Endothelial cell of umbilical vein (primary cell): Measurements from ENCODE around the gene SRP9. TPM values are rescaled to one million over a fixed set of nuclear protein-coding genes. Genes with fewer than 3 reads are reported as not detected.

Experiments
- BruUV-seq: library from RNA; stranded (reverse); fragments of 400-500 nt; replicated peaks from 2 replicates; lab custom pipeline; 2021; lab: Mats Ljungman, UMichigan
- CTCF ChIA-PET: fragments of 300-600, 350-600 bp; sonication (Branson Sonifier 250); formaldehyde crosslinking; loops from one replicate; lab custom pipeline; 2021; ENCODE audit warnings: antibody characterized with exemption, inconsistent platforms; lab: Charles Lee
- POLR2A ChIA-PET: fragments of 300-600, 350-600 bp; sonication (Branson Sonifier 250); formaldehyde crosslinking; loops from one replicate; lab custom pipeline; 2021; ENCODE audit warnings: antibody characterized with exemption, inconsistent platforms; lab: Charles Lee
- DNase-seq: peaks from one replicate; pipeline ENCODE4 v3.0.0-alpha.2; 2011; ENCODE audit warnings: low read depth, low spot score
- FAIRE-seq: peaks from 2 replicates; lab custom pipeline; 2011; peaks lifted over from hg19 to GRCh38; lab: Jason Lieb, UNC
- H2AFZ ChIP-seq: 2 replicates; pipeline ENCODE4 v1.6.0; 2012; ENCODE audit warnings: low read depth, low read length, control low read depth, inconsistent platforms
- H3K27ac ChIP-seq: 2 replicates; pipeline ENCODE4 v1.5.1; 2011; ENCODE audit warnings: low read depth, mild to moderate bottlenecking, control low read depth, low read length, moderate library complexity; ENCODE audit not compliant: insufficient read depth
- H3K27me3 ChIP-seq, 2 experiments: 2 replicates each; pipeline versions ENCODE4 v1.6.0 to v1.6.1; 2011; ENCODE audit warnings: low read length in 2 of 2, mixed read lengths in 1 of 2; ENCODE audit not compliant: control insufficient read depth in 2 of 2, insufficient read depth in 2 of 2
- H3K36me3 ChIP-seq, 2 experiments: 2 replicates in 1 of 2; 3 replicates in 1 of 2; pipeline ENCODE4 v1.5.1; 2011; ENCODE audit warnings: low read length in 2 of 2, mild to moderate bottlenecking in 1 of 2, moderate library complexity in 1 of 2; ENCODE audit not compliant: control insufficient read depth in 2 of 2, insufficient read depth in 2 of 2; ENCODE audit errors: extremely low read depth in 1 of 2
- H3K4me1 ChIP-seq: 3 replicates; pipeline ENCODE4 v1.5.1; 2011; ENCODE audit warnings: mild to moderate bottlenecking, low read length; ENCODE audit not compliant: control insufficient read depth, insufficient read depth; ENCODE audit errors: extremely low read depth
- H3K4me2 ChIP-seq: 2 replicates; pipeline ENCODE4 v1.6.1; 2011; ENCODE audit warnings: low read length, control low read depth, mixed read lengths; ENCODE audit not compliant: insufficient read depth
- H3K4me3 ChIP-seq, 3 experiments: fragments of 200-600 bp in 1 of 3; sonication (generic), shearing (Covaris generic) in 1 of 3; replicated peaks in 1 of 3; 2 replicates each; pipeline ENCODE4 v1.5.1; 2011 to 2016; ENCODE audit warnings: control low read depth in 3 of 3, low read length in 3 of 3, mild to moderate bottlenecking in 2 of 3, inconsistent platforms in 1 of 3, low read depth in 1 of 3, moderate library complexity in 1 of 3; ENCODE audit not compliant: insufficient read depth in 1 of 3
- H3K79me2 ChIP-seq: 2 replicates; pipeline ENCODE4 v1.6.0; 2012; ENCODE audit warnings: low read length, inconsistent platforms; ENCODE audit not compliant: control insufficient read depth, insufficient read depth
- H3K9ac ChIP-seq: replicated peaks from 2 replicates; pipeline ENCODE3; 2011; ENCODE audit warnings: low read length, control low read depth; ENCODE audit not compliant: insufficient read depth; ENCODE audit errors: extremely low read depth
- H3K9me1 ChIP-seq: replicated peaks from 3 replicates; pipeline ENCODE4 v1.6.0; 2011; ENCODE audit warnings: mild to moderate bottlenecking, low read length; ENCODE audit not compliant: control insufficient read depth, insufficient read depth; ENCODE audit errors: extremely low read depth
- H3K9me3 ChIP-seq: replicated peaks from 2 replicates; pipeline ENCODE4 v1.5.1; 2012; ENCODE audit warnings: low read length, inconsistent platforms; ENCODE audit not compliant: control insufficient read depth, insufficient read depth
- H4K20me1 ChIP-seq: replicated peaks from 2 replicates; pipeline ENCODE3; 2011; ENCODE audit warnings: mild to moderate bottlenecking, low read length; ENCODE audit not compliant: control insufficient read depth, insufficient read depth; ENCODE audit errors: extremely low read depth
- EZH2 ChIP-seq: IDR thresholded peaks from 2 replicates; pipeline ENCODE4 v1.6.1; 2012; ENCODE audit warnings: borderline replicate concordance, low read depth, mild to moderate bottlenecking, moderate library complexity, low read length, inconsistent platforms; ENCODE audit not compliant: severe bottlenecking
- FOS ChIP-seq: IDR thresholded peaks from 2 replicates; pipeline ENCODE4 v1.6.1; 2011; ENCODE audit warnings: mild to moderate bottlenecking, low read length, moderate library complexity, borderline replicate concordance; ENCODE audit not compliant: insufficient read depth
- GATA2 ChIP-seq: IDR thresholded peaks from 2 replicates; pipeline ENCODE4 v1.7.0; 2011; ENCODE audit warnings: low read depth, mild to moderate bottlenecking, moderate library complexity, mixed read lengths, low read length; ENCODE audit not compliant: insufficient read length, insufficient read depth
- JUN ChIP-seq: IDR thresholded peaks from 2 replicates; pipeline ENCODE4 v1.6.1; 2011; ENCODE audit warnings: borderline replicate concordance, low read depth; ENCODE audit not compliant: insufficient read length, insufficient read depth
- MYC ChIP-seq: IDR thresholded peaks from one replicate; pipeline ENCODE4 v1.6.1; 2011; ENCODE audit warnings: mild to moderate bottlenecking, low read depth, low read length
- POLR2A ChIP-seq: IDR thresholded peaks from 2 replicates; pipeline ENCODE4 v1.6.1; 2012; ENCODE audit warnings: low read depth, mild to moderate bottlenecking, control low read depth, low read length
- POLR2AphosphoS5 ChIP-seq: IDR thresholded peaks from 2 replicates; pipeline ENCODE4 v1.6.1; 2012; ENCODE audit warnings: low read depth, mild to moderate bottlenecking, control low read depth, low read length, moderate library complexity; ENCODE audit not compliant: insufficient read depth
- dilution Hi-C: fragments of 300-500 bp; cut with MboI; formaldehyde crosslinking; loops from one replicate; pipeline ENCODE4 v1.15.0; 2019; ENCODE audit warnings: low sequenced_read_pairs; ENCODE audit not compliant: extremely low pct_ligation_motif_present
- intact Hi-C: fragments of 100-400 bp; cut with micrococcal nuclease; formaldehyde crosslinking; loops from one replicate; pipeline ENCODE4 v1.10.0; 2022
- polyA plus RNA-seq, 4 experiments: library from polyadenylated mRNA; depleted of rRNA in 3 of 4; stranded (reverse) in 3 of 4; unstranded in 1 of 4; fragments of >200 nt; gene quantifications; 2 replicates each; pipeline versions ENCODE4 v1.2.1 to v1.2.3, GENCODE V29; 2011 to 2012; ENCODE audit warnings: missing spikeins in 1 of 4
- total RNA-seq: library from RNA; stranded (reverse); gene quantifications from 2 replicates; pipeline ENCODE4 v1.2.3, GENCODE V29; 2021
- TF ChIP-seq, protein P1 (sequence below), 2 donors: IDR thresholded peaks; 1 replicate in 1 of 2; 2 replicates in 1 of 2; pipeline ENCODE4 v1.5.1; 2011; ENCODE audit warnings: low read length in 2 of 2, mild to moderate bottlenecking in 2 of 2, moderate library complexity in 2 of 2, control low read depth in 1 of 2, inconsistent platforms in 1 of 2, low read depth in 1 of 2; ENCODE audit not compliant: insufficient read depth in 1 of 2; ENCODE audit errors: extremely low read depth in 1 of 2
- TF ChIP-seq, protein P2 (sequence below): IDR thresholded peaks from 2 replicates; pipeline ENCODE4 v1.6.1; 2011; ENCODE audit not compliant: insufficient read depth, insufficient read length

Gene SRP9
- total and polyA plus RNA-seq, 2 donors (not counting 3 experiments of a cell fraction or from before 2014, with no cell fraction given): 283 to 384 TPM

DNA sequence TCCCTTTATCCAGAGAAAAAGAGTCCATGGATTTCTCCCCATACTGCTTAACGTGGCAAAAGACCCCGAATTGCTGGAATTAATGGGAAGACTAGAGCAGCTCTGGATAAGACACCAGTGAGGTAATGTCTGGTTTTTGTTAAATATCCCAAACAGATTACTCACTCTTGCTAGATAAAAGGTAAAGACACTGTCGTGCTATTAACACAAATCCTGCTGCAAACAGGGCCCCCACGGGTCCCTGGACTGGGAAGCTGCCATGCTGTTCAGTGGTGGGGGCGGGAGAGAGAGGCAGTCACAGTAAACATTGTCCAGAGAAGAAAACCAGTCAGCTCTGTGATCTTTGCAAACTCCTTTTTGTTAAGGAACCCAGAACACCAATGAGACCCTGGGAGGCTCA lies 15.2 kb upstream of the SRP9 start:
- Histone ChIP-seq H3K4me3 (no peak overlapping the region), H2AFZ (peak overlapping the region; percentile 12), H4K20me1 (no peaks in the 10 kb centered on the region), H3K4me2 (no peak overlapping the region), H3K9me3 (no peaks in the 10 kb centered on the region), H3K27ac (no peak overlapping the region), H3K9ac (no peak overlapping the region), H3K9me1 (no peaks in the 10 kb centered on the region), H3K79me2 (no peaks in the 10 kb centered on the region), H3K4me1 (peaks cover 35% of the 10 kb centered on the region), H3K27me3 (no peaks in the 10 kb centered on the region), H3K36me3 (no peaks in the 10 kb centered on the region)
- intact Hi-C loops (loop anchor here (2.0 to 5.0 kb wide), 3 partner anchors 62 to 300 kb away; partner anchors contain the start of gene H3-3A), dilution Hi-C loops (no loop called here)
- BruUV-seq: no TSS peak
- no peak for TF ChIP-seq JUN
- ChIA-PET POLR2A (interaction anchor here (0.7 kb wide), 1 partner anchor 39 kb away, joined by 3 read pairs; no protein-coding TSS in a partner anchor), CTCF (interaction anchor here (0.9 to 6.0 kb wide), 3 partner anchors 10 to 282 kb away, joined by 3 to 41 read pairs (median 13); partner anchors contain the start of gene SRP9)
- DNase-seq (no peak), FAIRE-seq (no peak)

DNA sequence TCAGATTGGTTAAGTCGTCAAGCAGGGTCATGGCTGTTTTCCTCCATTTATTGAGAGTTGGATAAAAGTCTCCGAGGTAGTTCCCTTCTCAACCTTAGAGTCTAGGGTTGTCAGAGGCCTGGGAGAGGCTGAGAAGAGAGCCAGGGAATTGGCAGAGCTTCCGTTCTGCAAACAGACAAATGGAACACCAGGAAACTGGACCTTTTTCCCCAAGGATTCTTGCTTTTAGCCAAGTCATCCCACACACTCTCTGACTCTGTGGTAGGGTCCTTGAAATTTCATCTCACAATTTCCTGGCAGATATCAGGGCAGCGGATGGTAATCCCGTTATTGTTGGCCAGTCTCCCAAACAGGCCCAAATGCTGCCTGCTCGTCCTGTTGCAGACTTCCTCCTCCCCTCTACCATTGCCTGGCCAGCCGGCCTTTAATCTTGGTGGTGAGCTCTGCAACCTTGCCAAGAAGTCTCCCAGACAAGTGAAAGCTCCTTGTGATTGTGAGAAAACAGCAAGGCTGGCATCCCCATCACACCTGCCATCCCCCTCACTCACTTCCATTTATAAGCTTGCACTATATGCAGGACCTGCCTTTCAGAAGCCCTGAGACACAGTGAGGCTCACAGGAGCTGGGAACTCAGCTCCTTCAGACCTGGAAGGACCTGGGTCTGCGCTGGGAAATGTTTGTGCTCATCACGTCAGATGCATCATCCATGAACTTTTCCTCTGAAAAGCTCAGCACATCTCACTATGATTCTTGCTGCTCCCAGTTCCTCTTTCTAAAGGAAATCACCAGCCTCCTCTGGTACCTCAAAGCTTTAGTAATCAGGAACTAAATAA lies 13.7 kb upstream of the SRP9 start:
- no peaks in the 10 kb centered on the region for H3K36me3 ChIP-seq
- H3K4me1 ChIP-seq: peaks cover 43% of the 10 kb centered on the region
- H3K9ac ChIP-seq: peak overlapping the region; percentile 47
- peak overlapping the region; percentile 56 for H3K4me2 ChIP-seq
- H3K27ac ChIP-seq: peak overlapping the region; percentile 84
- H3K79me2 ChIP-seq: no peaks in the 10 kb centered on the region
- H2AFZ ChIP-seq: peak overlapping the region; percentile 54
- no peaks in the 10 kb centered on the region for H3K9me1 ChIP-seq
- dilution Hi-C loops (no loop called here), intact Hi-C loops (loop anchor here (1.0 to 5.0 kb wide), 4 partner anchors 9 to 298 kb away; partner anchors contain the start of gene H3-3A)
- no TSS peak for BruUV-seq
- ChIA-PET CTCF (interaction anchor here (0.5 to 6.0 kb wide), 23 partner anchors 9 to 289 kb away, joined by 3 to 41 read pairs (median 4); partner anchors contain the start of genes ENAH and SRP9), POLR2A (interaction anchor here (0.7 kb wide), 1 partner anchor 108 kb away, joined by 4 read pairs; no protein-coding TSS in a partner anchor)
- H4K20me1 ChIP-seq: no peaks in the 10 kb centered on the region
- no peaks in the 10 kb centered on the region for H3K9me3 ChIP-seq
- DNase-seq (peak; percentile 88), FAIRE-seq (peak; percentile 94)
- TF ChIP-seq EZH2 (no peak), POLR2AphosphoS5 (peak; percentile 78), GATA2 (peak; percentile 79), FOS (peak; percentile 27), JUN (peak; percentile 13), POLR2A (no peak), MYC (no peak)
- TF ChIP-seq, protein P1, sequence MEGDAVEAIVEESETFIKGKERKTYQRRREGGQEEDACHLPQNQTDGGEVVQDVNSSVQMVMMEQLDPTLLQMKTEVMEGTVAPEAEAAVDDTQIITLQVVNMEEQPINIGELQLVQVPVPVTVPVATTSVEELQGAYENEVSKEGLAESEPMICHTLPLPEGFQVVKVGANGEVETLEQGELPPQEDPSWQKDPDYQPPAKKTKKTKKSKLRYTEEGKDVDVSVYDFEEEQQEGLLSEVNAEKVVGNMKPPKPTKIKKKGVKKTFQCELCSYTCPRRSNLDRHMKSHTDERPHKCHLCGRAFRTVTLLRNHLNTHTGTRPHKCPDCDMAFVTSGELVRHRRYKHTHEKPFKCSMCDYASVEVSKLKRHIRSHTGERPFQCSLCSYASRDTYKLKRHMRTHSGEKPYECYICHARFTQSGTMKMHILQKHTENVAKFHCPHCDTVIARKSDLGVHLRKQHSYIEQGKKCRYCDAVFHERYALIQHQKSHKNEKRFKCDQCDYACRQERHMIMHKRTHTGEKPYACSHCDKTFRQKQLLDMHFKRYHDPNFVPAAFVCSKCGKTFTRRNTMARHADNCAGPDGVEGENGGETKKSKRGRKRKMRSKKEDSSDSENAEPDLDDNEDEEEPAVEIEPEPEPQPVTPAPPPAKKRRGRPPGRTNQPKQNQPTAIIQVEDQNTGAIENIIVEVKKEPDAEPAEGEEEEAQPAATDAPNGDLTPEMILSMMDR (IDR thresholded peaks at IDR 0.05; ENCODE audit: extremely low read depth in 1 of 2, insufficient read depth in 1 of 2, low read depth in 1 of 2, low read length in 2 of 2): no peak
- TF ChIP-seq, protein P2, sequence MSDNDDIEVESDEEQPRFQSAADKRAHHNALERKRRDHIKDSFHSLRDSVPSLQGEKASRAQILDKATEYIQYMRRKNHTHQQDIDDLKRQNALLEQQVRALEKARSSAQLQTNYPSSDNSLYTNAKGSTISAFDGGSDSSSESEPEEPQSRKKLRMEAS: no peak
- H3K27me3 ChIP-seq: no peaks in the 10 kb centered on the region
- no peak overlapping the region for H3K4me3 ChIP-seq
